RKO (cell line): ENCODE results near the gene MVK.

Experiments used
- DNase-seq: peaks from one replicate; pipeline ENCODE4 v3.0.0-alpha.2; 2016; ENCODE audit warnings: low spot score

MVK gene

DNA sequence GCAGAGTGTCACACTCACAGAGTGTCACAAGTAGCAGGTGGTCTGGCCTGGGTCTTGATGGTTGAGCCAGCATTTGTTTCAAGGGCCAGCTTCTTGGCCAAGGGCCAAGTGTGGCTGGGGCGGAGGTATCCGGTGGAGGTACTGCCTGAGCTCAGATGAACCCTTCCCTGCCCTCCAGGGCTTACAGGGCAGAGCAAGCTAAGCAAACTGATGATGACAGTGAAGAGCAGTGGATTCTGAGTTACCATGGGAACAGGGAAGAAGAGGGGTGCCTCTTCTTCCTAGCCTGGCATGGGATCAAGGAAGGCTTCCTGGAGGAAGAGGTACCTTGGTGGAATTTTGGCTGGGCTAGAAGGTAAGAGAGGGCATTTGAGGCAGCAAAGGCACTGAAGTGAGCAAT is 35.7 kb downstream of the MVK start:
- no peak for DNase-seq

DNA sequence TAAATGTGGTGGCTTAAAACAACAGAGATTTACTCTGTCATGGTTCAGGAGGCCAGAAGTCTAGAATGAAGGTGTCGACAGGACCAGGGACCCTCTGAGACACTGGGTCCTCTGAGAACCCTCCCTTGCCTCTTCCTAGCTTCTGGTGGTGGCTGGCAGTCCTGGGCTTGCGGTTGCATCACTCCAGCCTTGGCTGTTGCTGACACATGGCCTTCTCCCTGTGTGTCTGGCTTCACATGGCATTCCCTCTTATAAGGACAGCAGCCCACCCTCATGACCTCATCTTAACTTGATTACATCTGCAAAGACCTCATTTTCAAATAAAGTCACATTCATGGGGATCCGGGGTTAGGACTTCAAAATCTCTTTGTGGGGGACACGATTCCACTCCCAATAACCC is 36.9 kb downstream of the MVK start:
- DNase-seq = no peak

DNA sequence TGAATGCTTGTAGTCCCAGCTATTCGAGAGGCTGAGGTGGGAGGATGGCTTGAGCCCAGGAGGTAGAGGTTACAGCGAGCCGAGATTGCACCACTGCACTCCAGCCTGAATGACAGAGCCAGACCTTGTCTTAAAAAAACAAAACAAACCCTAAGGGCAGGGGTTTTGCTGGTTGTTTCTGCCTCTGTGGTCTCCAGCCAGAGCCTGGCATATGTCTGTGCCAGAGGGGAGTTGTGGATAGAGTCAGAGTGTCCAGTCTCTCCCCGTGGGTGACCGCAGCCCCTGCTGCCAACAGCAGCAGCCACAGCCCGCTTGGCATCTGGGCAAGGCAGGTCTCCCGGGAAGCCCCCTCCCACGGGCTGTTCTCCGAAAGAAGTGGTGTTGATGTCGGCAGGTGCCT is 37.6 kb downstream of the MVK start:
- DNase-seq = no peak

DNA sequence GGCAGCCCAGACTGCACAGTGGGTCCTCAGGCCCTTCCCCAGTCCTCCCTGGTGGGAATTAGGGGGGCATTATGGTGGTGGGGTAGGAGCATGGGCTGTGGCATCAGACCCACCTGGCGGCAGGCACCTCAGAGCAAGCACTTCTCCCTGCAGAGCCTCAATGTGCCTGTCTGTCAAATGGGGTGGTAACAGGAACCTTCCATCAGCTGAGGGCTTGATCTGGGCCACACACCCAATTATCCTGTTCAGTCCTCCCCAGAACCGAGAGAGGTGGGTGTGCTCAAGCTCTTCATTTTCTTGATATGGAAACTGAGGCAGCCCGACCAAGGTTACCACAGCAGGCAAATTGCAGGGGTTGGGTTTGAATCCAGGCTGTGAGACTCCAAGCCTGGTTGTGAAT is 38.4 kb downstream of the MVK start:
- no peak for DNase-seq

DNA sequence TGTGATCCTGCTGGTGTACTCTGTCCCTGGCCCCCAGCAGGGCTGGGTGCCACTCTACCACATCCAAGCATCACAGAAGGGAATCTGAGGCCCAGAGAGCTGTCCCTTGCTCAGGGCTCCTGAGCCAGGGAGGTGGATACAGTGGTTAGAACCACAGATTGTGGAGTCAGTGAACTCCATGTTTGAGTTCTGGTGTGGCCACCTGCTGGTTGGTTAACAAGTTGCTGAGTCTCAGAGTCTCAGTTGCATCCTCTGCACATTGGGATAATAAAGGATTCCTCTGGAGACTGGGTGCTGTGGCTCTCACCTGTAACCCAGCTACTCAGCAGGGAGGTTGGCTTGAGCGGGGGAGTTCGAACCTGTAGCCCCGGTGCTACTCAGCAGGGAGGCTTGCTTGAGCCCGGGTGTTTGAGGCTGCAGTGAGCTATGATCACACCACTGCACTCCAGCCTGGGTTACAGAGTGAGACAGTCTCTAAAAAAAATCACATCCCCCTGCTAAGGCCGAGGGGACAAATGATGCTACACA is 39.4 kb downstream of the MVK start:
- peak; percentile 40 for DNase-seq

DNA sequence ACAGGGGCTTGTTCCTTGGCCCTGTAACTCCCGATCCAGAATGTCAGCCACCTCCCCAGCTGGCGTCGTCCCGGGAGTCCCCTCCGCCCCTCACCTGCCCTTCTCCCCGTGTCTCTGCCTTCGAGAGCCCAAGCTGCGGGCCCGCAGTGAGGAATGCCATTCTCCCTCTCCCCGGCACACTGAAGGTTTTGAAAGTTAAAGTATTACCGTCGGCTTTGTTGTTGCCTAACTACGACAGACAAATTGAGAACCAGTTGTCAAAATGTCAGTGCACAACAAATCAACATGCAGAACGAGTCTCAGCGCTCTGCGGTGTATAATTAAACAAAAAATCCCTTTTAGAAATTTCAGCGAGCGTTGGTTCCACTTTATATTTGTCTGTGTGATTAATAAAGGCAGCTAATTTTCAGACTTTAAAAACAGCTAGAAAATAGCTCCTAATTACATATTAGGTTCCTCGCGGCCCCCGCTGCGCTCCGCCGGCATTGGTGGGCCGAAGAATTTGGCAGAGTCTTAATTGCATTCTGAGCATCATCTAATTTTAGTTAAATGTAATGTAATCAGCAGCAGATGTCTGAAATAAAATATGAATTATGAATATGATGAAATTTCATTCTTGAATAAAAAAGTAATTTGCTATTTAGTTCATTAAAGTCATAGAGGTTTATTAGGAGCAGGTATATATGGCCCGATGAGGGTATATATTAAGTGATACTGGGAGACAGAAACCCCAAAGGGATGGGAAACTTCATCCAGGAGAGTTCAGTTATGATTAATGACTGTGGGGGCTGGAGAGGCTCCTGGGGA is 40.3 kb downstream of the MVK start:
- DNase-seq = no peak

DNA sequence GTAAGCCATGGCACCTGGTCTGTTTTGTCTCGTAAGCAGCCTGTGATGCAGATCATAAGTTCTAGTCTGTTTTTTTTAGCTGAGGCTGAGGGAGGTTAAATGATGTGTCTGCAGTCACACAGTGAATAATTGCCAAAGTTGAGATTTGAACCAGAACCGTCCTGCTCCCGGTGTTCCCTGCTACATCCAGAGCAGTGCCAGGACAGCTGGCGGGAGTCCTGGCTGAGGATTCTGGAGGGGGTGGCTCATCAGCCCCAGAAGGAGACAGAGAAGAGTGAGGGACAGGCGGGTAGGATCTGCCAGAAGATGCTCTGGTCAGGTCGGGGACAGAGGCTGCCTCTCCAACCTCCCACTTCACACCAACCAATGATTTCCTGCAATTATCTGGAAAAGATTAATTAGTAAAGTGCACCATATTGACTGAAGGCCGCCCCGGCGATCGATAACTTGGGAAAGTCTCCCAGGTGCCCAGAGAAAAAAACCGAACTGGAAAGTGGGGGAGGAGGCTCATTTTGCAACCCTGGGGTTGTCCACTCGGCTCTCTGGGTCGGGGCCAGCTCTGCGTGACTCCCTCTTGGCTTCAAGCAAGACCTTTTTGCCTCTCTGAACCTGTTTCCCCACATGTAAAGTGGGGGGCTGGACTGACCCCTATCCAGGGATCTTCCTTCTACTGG is 42.1 kb downstream of the MVK start:
- no peak for DNase-seq

DNA sequence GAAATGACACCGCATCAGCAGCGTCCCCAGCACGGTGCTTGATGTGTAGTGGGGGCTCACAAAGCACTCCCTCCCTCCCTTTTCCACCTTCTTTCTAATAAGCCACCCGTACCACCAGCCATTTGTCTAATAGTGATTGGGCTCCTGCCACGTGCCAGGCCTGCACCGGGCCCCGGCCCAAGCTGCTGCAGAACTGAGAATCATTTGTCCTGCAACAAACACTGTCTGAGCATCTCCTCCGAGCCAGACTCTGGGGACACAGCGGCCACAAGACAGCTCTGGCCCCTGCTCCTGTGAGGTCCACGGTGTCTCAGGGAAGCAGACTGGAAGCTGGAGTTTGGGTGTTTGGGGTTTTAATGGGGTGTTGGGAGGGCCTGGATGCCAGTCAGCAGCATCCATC is 43.9 kb downstream of the MVK start:
- no peak for DNase-seq

DNA sequence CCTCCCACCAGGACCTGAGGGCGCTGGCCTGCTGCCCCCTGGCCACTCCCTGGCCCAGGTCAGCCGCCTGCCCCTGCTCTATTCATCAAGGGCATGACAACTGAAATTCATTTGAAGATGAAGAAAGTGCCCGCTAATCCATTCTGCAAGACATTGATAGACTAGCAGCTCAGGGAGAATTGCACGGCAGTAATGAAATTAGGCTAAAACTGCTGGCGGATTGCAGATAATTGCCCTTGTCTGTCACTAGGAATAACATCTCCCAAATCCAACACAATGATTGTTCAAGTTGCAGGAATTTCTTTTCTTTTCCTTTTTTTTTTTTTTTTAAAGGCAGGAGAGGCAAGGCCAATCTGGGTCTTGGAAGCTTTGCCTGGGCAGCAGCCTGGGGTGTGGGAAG is 44.5 kb downstream of the MVK start:
- DNase-seq = no peak

DNA sequence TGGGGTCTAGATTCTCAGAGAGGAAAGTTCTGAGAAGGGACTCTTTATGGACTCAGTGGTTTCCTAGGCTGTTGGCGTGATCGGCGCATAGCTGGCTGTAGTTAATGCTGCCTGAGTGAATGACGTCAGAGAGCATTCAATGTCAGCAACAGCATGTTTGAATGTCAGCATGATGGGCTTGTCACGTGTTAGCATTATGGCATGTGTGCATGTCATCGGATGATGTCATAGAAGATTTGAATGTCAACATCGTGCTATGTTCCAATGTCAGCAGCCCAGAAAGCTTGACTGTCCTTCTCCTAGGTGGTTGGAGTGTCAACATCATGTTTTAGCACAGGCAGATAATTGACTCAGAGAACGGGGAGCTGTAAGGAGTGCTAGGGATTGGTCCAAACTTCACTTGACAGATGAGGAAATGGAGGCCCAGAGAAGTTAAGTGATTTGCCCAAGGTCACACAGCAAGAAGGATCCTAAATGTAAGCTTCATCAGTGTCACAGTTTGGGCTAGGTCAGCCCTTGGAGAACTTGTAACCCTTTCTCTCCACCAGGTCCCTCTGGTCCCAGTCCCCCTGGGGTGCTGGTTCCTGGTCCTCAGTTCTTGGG is 45.5 kb downstream of the MVK start:
- DNase-seq = no peak

DNA sequence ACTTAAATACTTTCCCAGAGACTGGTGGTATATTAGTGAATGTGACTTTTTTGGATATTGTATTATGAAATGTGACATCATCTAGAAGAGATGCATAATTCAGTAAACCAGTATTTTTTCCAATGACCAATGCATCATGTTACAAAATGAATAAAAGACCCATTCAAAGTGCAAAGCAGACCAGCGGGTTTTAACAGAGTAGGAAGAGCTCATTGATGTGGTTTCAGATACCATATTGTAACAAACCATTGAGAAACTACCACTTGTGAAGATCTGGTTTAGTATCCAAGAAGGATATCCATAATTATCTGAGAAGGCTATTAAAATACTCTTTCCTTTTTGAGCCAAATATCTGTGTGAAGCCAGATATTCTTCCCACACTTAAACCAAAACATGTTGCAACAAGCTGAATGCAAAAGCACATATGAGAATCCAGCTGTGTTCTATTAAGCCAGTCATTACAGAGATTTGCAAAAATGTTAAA is 47.7 kb downstream of the MVK start:
- no peak for DNase-seq

DNA sequence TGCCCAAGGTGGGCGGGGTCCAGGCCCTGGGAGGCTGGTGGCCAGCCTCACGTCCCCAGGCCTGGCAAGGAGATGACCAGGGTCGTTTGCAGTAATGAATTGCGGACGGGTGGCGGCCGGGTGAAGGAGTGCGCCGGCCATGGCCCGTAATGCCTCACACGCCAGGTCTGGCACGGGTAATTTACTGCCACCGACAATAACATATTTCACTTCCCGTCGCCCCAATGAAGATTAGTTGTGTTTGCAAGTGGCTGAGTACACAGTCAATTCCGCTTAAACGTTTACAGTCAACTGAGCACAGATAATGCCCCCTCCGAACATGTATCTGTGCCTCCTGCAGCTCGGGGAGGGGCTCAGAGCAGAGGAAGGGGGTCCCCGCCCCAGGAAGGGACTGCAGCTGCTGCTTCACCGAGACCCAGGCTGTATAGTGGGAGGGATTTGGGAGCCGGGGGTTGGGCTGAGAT is 48.3 kb downstream of the MVK start:
- no peak for DNase-seq

DNA sequence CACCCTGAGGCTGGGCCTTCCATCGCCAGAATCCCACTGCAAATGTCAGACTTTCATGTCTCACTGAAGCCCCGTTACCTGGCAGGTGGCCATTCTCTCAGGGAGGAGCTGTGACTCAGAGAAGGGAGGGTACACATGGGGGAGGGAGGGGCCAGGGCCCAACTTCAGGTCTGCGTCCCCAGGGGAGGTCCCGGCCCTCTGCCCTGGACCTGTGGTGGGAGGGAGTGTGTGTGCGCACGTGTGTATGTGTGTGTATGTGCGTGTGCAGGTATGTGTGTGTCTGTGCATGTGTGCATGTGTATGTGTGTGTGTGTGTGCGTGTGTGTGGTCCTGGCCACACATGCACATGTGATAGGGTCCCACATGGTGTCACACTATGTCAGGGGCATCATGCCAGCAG is 50.9 kb downstream of the MVK start:
- no peak for DNase-seq

DNA sequence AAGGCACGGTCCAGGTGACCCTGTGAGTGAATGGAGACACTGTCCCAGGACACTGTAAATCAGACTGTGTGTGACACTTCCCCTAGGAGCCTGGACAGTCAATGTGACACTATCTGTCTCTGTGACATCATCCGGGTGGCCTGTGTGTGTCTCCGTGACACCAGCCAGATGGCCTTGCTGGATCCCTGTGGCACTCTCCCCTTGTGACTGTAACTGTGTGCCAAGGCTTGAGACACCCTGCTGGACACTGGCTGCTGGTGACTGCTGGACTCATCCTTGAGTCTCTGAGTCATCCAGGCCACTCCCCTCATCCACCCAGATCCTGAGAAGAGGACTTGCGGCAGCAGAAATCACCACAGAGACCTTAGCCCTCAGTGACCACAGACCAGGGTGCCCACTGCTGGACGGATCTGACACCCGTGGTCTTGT is 51.6 kb downstream of the MVK start:
- peak; percentile 51 for DNase-seq

DNA sequence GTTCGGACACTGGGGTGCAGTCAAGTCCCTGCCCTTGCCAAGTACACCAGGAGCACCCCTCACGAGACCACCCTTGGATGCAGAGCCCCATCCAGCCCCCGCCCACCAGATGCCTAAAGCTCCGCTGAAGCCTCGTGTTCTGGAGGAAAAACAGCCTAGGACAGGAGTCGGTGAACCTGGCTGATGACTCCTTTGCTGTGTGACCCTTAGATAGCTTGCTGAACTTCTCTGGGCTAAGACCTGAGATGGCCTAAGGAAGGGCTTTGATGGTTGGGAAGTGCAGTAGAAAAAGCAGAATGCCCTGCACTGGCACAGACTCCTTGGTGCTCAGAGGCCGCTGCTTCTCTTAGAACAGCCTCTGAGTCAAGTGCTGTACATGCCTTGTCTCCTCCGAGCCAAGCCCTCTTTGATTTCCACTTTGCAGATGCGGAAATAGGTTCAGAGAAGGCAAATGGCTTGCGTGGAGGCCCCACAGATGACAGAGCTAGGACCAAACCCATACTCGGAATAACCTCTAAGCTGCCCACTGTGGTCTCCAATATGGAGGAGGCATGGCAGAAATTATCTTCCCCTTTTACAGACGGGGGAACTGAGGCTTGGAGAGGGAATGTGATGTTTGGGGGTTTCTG is 52.3 kb downstream of the MVK start:
- DNase-seq = no peak

DNA sequence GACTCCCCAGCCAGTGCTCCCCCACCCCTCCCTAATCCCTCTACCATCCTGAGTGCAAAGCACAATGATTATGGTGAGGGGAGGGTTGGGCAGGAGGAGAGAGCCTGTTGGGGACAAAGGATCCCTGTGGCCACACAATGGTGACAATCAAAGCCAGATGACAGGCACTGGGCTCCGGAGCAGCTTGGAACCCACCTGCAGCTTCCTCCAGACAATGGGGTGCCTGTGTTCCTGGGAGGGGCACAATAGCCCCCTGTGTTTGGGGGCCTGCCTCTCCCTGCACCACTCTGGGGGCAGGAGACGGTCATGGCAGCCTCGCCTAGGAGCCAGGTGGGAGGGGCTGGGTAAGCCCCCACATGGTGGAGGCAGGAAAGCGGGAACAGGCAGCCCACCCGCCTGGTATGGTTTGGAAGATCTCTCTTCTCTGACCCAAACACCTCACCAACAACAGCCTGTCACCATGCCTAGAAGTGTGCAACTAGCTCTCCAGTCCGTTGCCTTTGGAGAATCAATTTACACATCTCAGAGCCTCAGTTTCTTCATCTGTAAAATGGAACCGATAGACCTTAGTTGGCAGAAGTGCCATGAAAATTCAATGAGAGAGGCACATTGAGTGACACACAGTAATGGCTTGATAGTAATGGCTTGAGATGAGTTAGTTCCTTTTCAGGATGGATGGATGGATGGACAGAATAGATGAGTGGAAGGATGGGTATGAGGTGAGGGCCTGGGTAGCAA is 53.0 kb downstream of the MVK start:
- no peak for DNase-seq

DNA sequence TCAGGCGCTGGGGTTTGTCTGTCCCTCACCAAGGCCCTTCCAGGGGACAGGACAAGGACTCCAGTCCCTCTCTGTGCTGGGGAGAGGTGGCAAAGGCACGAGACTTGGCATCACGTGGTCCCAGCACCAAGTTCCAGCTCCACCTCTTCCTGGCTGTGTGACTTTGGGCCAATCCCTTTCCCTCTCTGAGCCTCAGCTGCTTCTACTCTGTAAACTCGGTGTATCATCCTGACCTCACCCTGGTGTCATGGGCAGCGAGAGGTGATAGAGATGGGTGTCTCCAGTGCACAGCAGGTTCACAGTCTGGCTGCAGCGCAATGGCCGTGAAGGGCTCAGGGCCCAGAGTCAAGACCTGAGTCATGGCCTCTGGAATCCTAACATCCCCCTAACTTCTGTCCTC is 54.0 kb downstream of the MVK start:
- peak; percentile 21 for DNase-seq

DNA sequence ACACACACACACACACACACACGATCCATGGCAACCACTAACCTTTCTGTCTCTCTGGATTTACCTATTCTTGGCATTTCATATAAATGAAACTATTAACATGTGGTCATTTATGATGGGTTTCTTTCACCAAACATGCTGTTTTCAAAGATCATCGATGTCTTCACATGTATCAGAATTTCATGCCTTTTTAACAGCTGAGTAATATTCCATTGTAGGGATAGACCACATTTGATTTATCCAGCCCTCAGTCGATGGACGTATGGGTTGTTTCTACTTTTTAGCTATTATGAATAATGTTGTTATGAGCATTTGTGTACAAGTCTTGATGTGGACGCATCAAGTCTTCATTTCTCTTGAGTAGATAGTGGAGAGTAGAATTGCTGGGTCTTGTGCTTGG is 56.5 kb downstream of the MVK start:
- DNase-seq = no peak

DNA sequence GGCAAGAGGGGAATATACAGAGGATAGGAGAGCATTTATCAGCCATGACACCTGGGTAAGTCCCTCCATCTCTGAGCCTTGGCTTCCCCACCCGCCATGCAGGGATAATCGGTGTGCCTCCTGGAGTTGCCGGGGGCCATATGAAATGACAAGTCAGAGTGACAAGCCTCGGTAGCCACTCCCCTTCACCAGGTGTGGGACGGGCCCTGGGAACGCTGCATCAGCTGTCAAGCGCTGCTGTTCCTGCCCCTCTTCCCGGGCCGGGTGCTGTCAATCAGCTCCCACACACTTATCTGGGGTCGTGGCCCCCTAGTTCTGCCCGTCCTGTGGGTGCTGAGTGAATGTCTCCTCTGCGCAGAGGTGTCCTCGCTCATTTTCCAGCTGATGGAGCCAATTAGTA is 57.2 kb downstream of the MVK start:
- no peak for DNase-seq

DNA sequence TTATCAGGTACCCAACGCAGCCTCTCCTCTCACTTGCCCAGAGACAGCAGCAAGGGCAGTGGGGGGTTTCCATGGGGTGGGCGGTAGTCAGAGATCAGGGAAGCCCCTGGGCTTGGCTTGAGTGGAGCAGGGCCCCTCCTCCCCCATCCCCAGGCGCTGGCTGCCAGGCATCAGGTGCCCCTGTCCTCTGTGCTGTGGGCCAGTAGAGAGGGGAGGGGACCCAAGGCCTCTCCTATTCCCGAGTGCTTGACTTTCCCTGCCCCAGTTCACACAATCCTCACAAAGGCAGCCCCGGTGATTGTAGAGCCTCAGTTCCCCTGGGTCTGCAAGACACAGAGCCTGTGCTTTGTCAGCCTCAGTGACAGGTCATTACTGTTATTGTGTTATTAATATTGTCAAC is 57.7 kb downstream of the MVK start:
- no peak for DNase-seq

DNA sequence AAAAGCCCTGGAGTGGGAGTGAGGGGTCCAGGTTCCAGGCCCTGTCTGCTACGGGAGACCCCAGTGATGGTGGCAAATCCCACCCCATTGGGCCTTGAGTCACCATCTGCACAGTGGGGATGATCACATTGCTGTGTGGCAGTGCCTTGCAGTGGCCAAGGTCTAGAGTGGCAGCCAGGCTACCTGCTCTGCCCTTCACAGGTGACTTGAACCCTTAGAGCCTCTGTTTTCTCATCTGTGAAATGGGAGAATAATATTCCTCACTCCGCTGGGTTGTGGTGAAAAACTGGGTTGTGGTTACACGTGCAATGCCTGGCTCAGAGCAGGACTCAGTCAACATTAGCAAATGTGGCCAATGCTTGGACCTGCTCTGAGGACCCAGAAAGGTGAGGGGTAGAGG is 58.2 kb downstream of the MVK start:
- no peak for DNase-seq

DNA sequence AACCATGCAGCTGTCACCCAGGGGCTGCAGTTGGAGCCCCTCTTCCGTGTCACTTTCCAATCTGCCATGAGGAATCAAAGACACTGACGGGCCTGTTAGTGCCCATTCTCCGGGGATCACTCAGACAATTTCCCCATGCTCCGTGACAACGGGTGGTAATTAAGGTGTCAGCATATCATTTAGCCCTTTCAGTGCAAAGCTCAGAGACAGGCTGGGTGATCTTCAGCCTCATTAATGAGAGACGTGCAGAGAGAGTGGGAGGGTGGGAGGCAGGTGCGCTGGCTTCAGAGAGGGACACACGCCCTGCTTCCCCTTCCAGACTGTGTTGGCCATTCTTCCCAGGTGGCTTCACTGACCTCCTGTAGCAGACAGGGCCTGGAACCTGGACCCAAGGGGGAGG is 58.7 kb downstream of the MVK start:
- DNase-seq = no peak
